ENCODE measurements around the gene P3H1.

Gene P3H1

GRCh38 chr1:42748461-42749410, 18.1 kb downstream of the P3H1 start:
- TF ChIP-seq ZFX (IDR thresholded peaks at IDR 0.05), result no peak
- TF ChIP-seq, protein P1, sequence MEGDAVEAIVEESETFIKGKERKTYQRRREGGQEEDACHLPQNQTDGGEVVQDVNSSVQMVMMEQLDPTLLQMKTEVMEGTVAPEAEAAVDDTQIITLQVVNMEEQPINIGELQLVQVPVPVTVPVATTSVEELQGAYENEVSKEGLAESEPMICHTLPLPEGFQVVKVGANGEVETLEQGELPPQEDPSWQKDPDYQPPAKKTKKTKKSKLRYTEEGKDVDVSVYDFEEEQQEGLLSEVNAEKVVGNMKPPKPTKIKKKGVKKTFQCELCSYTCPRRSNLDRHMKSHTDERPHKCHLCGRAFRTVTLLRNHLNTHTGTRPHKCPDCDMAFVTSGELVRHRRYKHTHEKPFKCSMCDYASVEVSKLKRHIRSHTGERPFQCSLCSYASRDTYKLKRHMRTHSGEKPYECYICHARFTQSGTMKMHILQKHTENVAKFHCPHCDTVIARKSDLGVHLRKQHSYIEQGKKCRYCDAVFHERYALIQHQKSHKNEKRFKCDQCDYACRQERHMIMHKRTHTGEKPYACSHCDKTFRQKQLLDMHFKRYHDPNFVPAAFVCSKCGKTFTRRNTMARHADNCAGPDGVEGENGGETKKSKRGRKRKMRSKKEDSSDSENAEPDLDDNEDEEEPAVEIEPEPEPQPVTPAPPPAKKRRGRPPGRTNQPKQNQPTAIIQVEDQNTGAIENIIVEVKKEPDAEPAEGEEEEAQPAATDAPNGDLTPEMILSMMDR (conservative IDR thresholded peaks at IDR 0.05), result no peak

DNA sequence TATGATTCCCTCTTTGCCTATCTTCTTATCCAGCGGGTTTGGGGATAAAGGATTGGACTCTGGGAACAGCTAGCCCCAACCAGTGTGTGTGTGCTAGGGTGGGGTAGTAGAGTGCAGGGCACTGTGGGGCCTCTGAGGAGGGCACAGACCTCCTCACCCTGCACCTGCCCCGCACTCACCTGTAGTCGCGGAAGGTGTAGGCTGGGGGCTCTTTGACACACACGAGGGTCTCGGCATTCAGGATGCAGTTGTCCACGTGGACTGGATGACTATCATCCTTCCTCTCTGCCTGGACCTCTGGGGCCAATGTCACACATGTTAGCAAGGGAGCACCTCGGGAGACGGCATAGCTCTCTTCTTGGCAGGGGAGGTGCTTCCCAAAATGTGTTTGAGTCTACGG, 18.8 kb downstream of the P3H1 start:
- TF ChIP-seq ZFX (IDR thresholded peaks at IDR 0.05), result no peak
- TF ChIP-seq, protein P1 (conservative IDR thresholded peaks at IDR 0.05), result no peak
- no peak overlapping the region for H3K27ac ChIP-seq

More at GRCh38 chr1:42748461-42749410, 18.1 kb downstream of the P3H1 start:
- no peak overlapping the region for H3K27ac ChIP-seq

GRCh38 chr1:42747125-42747524, 19.7 kb downstream of the P3H1 start:
- TF ChIP-seq, protein P1 (conservative IDR thresholded peaks at IDR 0.05), result peak; percentile 64
- no peak for TF ChIP-seq ZFX (IDR thresholded peaks at IDR 0.05)
- H3K27ac ChIP-seq, result no peak overlapping the region

GRCh38 chr1:42746436-42747105, 20.3 kb downstream of the P3H1 start:
- TF ChIP-seq, protein P1 (conservative IDR thresholded peaks at IDR 0.05), result no peak
- TF ChIP-seq ZFX (IDR thresholded peaks at IDR 0.05), result no peak
- H3K27ac ChIP-seq, result no peak overlapping the region

DNA sequence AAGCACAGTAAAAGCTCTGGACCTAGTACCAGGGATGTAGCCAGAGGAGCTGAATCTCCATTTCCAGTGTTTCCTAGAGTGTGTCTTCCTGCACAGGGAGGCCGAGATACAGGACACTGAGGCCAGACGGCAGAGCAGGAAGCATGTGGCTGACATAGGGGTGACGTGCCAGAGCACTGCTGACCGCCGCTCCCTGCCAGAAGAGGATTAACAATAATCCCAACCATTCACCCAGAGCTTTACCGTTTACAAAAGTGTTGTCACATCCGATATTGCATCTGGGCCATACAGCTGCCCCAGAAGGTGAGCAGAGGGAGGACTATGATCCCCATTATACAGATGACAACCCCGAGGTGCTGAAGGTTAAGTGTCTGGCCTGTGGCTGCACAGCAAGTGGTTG, 21.0 kb downstream of the P3H1 start:
- TF ChIP-seq, protein P1 (conservative IDR thresholded peaks at IDR 0.05), result no peak
- TF ChIP-seq ZFX (IDR thresholded peaks at IDR 0.05), result no peak
- H3K27ac ChIP-seq, result no peak overlapping the region

GRCh38 chr1:42744148-42744413, 22.7 kb downstream of the P3H1 start:
- TF ChIP-seq, protein P1 (conservative IDR thresholded peaks at IDR 0.05), result no peak
- no peak for TF ChIP-seq ZFX (IDR thresholded peaks at IDR 0.05)
- H3K27ac ChIP-seq, result no peak overlapping the region
